ENCODE measurements around the gene CRB2. TPM values are rescaled to one million over a fixed set of nuclear protein-coding genes. Genes with fewer than 3 reads are reported as not detected.

The CRB2 gene
- total RNA-seq, 1 donor from 2014 or later: not detected

DNA sequence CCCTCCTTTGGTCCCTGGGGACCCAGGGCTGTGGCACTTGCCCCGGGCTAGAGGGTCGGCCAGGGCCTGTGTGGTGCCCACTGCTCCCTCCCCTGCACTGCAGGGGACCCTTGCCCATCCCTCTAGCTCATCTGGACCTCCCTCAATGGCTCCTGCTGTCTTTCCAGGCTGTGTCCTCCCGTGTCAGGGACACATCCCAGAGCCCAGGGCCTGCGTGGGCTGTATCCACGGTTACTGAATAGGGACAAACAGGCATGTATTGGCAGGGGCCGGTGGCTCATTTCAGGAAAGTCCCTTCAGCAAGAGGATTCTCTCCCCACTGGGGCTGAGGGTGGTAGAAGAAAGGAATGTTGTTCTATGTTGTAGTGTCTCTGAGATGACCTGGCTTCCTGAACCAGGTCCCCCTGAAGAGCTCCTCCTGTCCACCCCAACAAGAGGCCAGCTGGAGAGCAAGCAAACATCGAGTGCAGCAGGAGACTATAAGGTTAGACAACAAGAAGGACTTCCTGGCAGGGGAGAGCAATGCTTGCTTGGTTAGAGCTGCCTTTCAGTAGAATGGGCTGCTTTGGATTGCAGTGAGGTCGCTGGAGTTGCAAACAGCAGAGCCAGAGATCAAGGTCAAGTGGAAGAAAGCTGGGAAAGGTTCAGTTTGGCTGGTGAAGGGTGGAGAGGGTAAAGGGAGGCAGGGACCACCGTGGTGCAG, 1.0 kb upstream of the CRB2 start:
- Histone ChIP-seq H3K4me1 (peaks cover 6% of the 10 kb centered on the region), H3K9me3 (replicated peaks) (no peaks in the 10 kb centered on the region), H3K4me3 (no peak overlapping the region), H3K27ac (replicated peaks) (no peak overlapping the region), H3K36me3 (no peaks in the 10 kb centered on the region), H3K27me3 (ENCODE audit: low read depth) (peaks cover 50% of the 10 kb centered on the region)
- intact Hi-C loops (cut with micrococcal nuclease): loop anchor here (10.0 kb wide), 1 partner anchor 250 kb away; no protein-coding TSS in a partner anchor
- DNase-seq: no peak
- TF ChIP-seq, protein P1, sequence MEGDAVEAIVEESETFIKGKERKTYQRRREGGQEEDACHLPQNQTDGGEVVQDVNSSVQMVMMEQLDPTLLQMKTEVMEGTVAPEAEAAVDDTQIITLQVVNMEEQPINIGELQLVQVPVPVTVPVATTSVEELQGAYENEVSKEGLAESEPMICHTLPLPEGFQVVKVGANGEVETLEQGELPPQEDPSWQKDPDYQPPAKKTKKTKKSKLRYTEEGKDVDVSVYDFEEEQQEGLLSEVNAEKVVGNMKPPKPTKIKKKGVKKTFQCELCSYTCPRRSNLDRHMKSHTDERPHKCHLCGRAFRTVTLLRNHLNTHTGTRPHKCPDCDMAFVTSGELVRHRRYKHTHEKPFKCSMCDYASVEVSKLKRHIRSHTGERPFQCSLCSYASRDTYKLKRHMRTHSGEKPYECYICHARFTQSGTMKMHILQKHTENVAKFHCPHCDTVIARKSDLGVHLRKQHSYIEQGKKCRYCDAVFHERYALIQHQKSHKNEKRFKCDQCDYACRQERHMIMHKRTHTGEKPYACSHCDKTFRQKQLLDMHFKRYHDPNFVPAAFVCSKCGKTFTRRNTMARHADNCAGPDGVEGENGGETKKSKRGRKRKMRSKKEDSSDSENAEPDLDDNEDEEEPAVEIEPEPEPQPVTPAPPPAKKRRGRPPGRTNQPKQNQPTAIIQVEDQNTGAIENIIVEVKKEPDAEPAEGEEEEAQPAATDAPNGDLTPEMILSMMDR (IDR thresholded peaks at IDR 0.05; ENCODE audit: borderline replicate concordance): no peak

GRCh38 chr9:123356851-123357742, 1.1 kb downstream of the CRB2 start:
- Histone ChIP-seq H3K4me3 (no peak overlapping the region), H3K27me3 (ENCODE audit: low read depth) (peaks cover 60% of the 10 kb centered on the region), H3K4me1 (peaks cover 6% of the 10 kb centered on the region), H3K27ac (replicated peaks) (no peak overlapping the region), H3K9me3 (replicated peaks) (no peaks in the 10 kb centered on the region), H3K36me3 (no peaks in the 10 kb centered on the region)
- TF ChIP-seq, protein P1 (IDR thresholded peaks at IDR 0.05; ENCODE audit: borderline replicate concordance): no peak
- intact Hi-C loops (cut with micrococcal nuclease): loop anchor here (10.0 kb wide), 1 partner anchor 252 kb away; no protein-coding TSS in a partner anchor
- no peak for DNase-seq

- no peak overlapping the region for H3K27ac ChIP-seq (replicated peaks)
- H3K4me3 ChIP-seq: no peak overlapping the region
- H3K27me3 ChIP-seq (ENCODE audit: low read depth): peaks cover 62% of the 10 kb centered on the region
- no peak for DNase-seq
- H3K4me1 ChIP-seq: peaks cover 6% of the 10 kb centered on the region
- no peaks in the 10 kb centered on the region for H3K9me3 ChIP-seq (replicated peaks)
- intact Hi-C loops (cut with micrococcal nuclease): loop anchor here (10.0 kb wide), 1 partner anchor 253 kb away; no protein-coding TSS in a partner anchor
- TF ChIP-seq, protein P1 (IDR thresholded peaks at IDR 0.05; ENCODE audit: borderline replicate concordance): no peak
- H3K36me3 ChIP-seq: no peaks in the 10 kb centered on the region
Observed at GRCh38 chr9:123357743-123358059, 1.7 kb downstream of the CRB2 start.

DNA sequence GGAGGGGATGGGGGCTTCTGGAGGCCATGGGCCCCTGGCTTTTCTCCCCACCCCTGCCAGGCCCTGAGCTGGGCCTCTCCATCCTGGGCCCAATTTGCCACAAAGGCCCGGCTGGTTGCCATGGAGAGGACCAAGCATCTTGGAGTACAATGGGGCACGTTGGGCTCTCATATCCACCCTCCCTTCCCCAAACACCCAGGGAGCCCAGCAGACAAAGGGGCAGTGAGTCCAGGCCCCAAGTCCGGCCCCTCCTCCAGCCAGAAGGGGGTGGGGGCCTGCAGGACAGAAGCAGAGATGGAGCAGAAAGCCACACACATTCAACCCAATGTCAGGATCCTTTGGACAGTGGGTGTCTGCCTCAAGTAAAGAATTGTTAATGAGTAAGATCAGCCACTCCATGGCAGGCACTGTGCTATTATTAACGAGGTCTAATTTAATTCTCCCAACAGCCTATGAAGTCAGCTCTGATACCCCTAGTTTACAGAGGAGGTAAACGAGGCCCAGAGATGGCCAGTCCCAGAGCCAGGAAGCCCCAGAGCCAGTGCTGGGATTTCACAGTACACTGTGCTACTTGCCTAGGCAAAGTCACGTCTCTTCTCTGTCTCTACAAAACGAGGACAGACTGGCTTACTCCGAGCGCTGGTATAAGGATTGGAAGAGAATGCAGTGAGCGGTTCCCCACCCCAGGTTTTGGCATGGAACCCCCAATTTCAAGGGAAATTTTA, 2.3 kb downstream of the CRB2 start:
- intact Hi-C loops (cut with micrococcal nuclease): loop anchor here (10.0 kb wide), 1 partner anchor 254 kb away; no protein-coding TSS in a partner anchor
- H3K4me1 ChIP-seq: peaks cover 6% of the 10 kb centered on the region
- TF ChIP-seq, protein P1 (IDR thresholded peaks at IDR 0.05; ENCODE audit: borderline replicate concordance): no peak
- H3K4me3 ChIP-seq: no peak overlapping the region
- no peak overlapping the region for H3K27ac ChIP-seq (replicated peaks)
- H3K27me3 ChIP-seq (ENCODE audit: low read depth): peaks cover 63% of the 10 kb centered on the region
- DNase-seq: no peak
- no peaks in the 10 kb centered on the region for H3K36me3 ChIP-seq
- no peaks in the 10 kb centered on the region for H3K9me3 ChIP-seq (replicated peaks)

DNA sequence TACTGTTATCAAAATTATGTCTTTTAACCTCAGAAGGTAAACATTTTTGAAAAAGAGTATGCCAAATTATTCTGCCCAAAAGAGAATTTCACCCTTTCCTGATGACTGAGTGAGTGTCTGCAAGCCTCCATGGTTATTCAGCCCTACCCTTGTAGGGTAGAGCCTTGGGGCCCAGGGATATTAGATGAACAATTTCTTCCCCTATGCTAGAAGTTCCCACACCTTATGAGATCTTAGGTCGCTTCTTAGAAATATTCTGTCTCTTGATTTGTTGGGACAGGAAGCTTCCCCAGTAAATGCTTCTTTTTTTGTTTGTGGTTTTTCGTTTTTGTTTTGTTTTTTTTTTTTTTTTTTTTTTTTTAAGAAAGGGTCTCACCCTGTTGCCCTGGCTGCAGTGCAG, 3.1 kb downstream of the CRB2 start:
- H3K4me1 ChIP-seq: peaks cover 4% of the 10 kb centered on the region
- no peak for DNase-seq
- no peak overlapping the region for H3K27ac ChIP-seq (replicated peaks)
- intact Hi-C loops (cut with micrococcal nuclease): loop anchor here (10.0 kb wide), 1 partner anchor 254 kb away; no protein-coding TSS in a partner anchor
- TF ChIP-seq, protein P1 (IDR thresholded peaks at IDR 0.05; ENCODE audit: borderline replicate concordance): no peak
- H3K27me3 ChIP-seq (ENCODE audit: low read depth): peaks cover 55% of the 10 kb centered on the region
- no peak overlapping the region for H3K4me3 ChIP-seq
- H3K36me3 ChIP-seq: no peaks in the 10 kb centered on the region
- no peaks in the 10 kb centered on the region for H3K9me3 ChIP-seq (replicated peaks)

All from left ventricle myocardium inferior (tissue), 1 donor.